WTC11 (cell line): ENCODE results near the gene METTL15. TPM values are rescaled to one million over a fixed set of nuclear protein-coding genes. Genes with fewer than 3 reads are reported as not detected.

ENCODE experiments used
- ATAC-seq: fragments of 200-7000 bp; cut with Tn5 transposase; 2 replicates; pipeline ENCODE4 v1.10.0; 2021; ENCODE audit warnings: mild to moderate bottlenecking, moderate library complexity
- CTCF ChIA-PET: fragments of 300-600 bp; sonication (Branson Sonifier 250); formaldehyde crosslinking; loops from one replicate; lab custom pipeline; 2021; ENCODE audit warnings: antibody characterized with exemption; lab: Charles Lee
- POLR2A ChIA-PET: fragments of 350-600 bp; sonication (Branson Sonifier 250); formaldehyde crosslinking; loops from one replicate; lab custom pipeline; 2021; ENCODE audit warnings: antibody characterized with exemption; lab: Charles Lee
- DNase-seq: peaks from one replicate; pipeline ENCODE4 v3.0.0; 2021; ENCODE audit warnings: low spot score
- H3K27ac Mint-ChIP-seq: 2 replicates; pipeline ENCODE4 v1.8.0; 2021; ENCODE audit warnings: mixed read lengths
- H3K27me3 Mint-ChIP-seq: 2 replicates; pipeline ENCODE4 v1.8.0; 2021; ENCODE audit warnings: low read depth, mild to moderate bottlenecking, moderate library complexity, mixed read lengths
- H3K36me3 Mint-ChIP-seq: 2 replicates; pipeline ENCODE4 v1.8.0; 2021; ENCODE audit warnings: mixed read lengths
- H3K4me1 Mint-ChIP-seq: 2 replicates; pipeline ENCODE4 v1.8.0; 2022; ENCODE audit warnings: mixed read lengths
- H3K4me3 Mint-ChIP-seq: 2 replicates; pipeline ENCODE4 v1.8.0; 2021; ENCODE audit warnings: mild to moderate bottlenecking, moderate library complexity, mixed read lengths
- H3K9me3 Mint-ChIP-seq: 2 replicates; pipeline ENCODE4 v1.8.0; 2021; ENCODE audit warnings: mixed read lengths
- ATF2 ChIP-seq: sonication (generic); formaldehyde crosslinking; IDR thresholded peaks from 2 replicates; pipeline ENCODE4 v1.8.1; 2022; ENCODE audit warnings: low read depth, missing genetic modification reagents, borderline replicate concordance
- ATF6 ChIP-seq: sonication (generic); formaldehyde crosslinking; IDR thresholded peaks from 2 replicates; pipeline ENCODE4 v1.8.1; 2023; ENCODE audit warnings: mild to moderate bottlenecking, missing genetic modification reagents
- CBFB ChIP-seq: sonication (generic); formaldehyde crosslinking; IDR thresholded peaks from 2 replicates; pipeline ENCODE4 v1.8.1; 2022; ENCODE audit warnings: mild to moderate bottlenecking, low read depth, missing genetic modification reagents
- CDX4 ChIP-seq: fragments of 250-450 bp; sonication (Bioruptor Pico); IDR thresholded peaks from 2 replicates; pipeline ENCODE4 v1.9.0; 2021; ENCODE audit warnings: moderate library complexity, mild to moderate bottlenecking, inconsistent platforms, borderline replicate concordance
- E2F1 ChIP-seq: sonication (generic); formaldehyde crosslinking; IDR thresholded peaks from 2 replicates; pipeline ENCODE4 v1.8.0; 2022; ENCODE audit warnings: mild to moderate bottlenecking, missing genetic modification reagents
- ERG ChIP-seq: fragments of 250-450 bp; sonication (Bioruptor Pico); IDR thresholded peaks from 2 replicates; pipeline ENCODE4 v1.8.0; 2021; ENCODE audit warnings: mild to moderate bottlenecking
- FOXP4 ChIP-seq: sonication (generic); formaldehyde crosslinking; IDR thresholded peaks from 2 replicates; pipeline ENCODE4 v1.8.0; 2022; ENCODE audit warnings: mild to moderate bottlenecking, missing genetic modification reagents
- IRF1 ChIP-seq: sonication (generic); formaldehyde crosslinking; IDR thresholded peaks from 2 replicates; pipeline ENCODE4 v1.8.0; 2023; ENCODE audit warnings: missing genetic modification reagents
- MLX ChIP-seq: sonication (generic); formaldehyde crosslinking; IDR thresholded peaks from 2 replicates; pipeline ENCODE4 v1.8.1; 2023; ENCODE audit warnings: mild to moderate bottlenecking, missing genetic modification reagents, moderate library complexity
- NR1H2 ChIP-seq: sonication (generic); formaldehyde crosslinking; IDR thresholded peaks from 2 replicates; pipeline ENCODE4 v1.9.0; 2021; ENCODE audit warnings: mild to moderate bottlenecking, moderate library complexity, missing genetic modification reagents
- RELA ChIP-seq: sonication (generic); formaldehyde crosslinking; IDR thresholded peaks from 2 replicates; pipeline ENCODE4 v1.8.1; 2022; ENCODE audit warnings: missing genetic modification reagents, mild to moderate bottlenecking, borderline replicate concordance
- SMAD4 ChIP-seq: sonication (generic); formaldehyde crosslinking; IDR thresholded peaks from 2 replicates; pipeline ENCODE4 v1.8.0; 2022; ENCODE audit warnings: mild to moderate bottlenecking, missing genetic modification reagents
- STAT6 ChIP-seq: sonication (generic); formaldehyde crosslinking; conservative IDR thresholded peaks from 2 replicates; pipeline ENCODE4 v1.8.1; 2023; ENCODE audit warnings: mild to moderate bottlenecking, low read depth, missing genetic modification reagents, moderate library complexity
- ZNF121 ChIP-seq: sonication (generic); formaldehyde crosslinking; IDR thresholded peaks from 2 replicates; pipeline ENCODE4 v1.8.0; 2023; ENCODE audit warnings: missing genetic modification reagents
- ZNF423 ChIP-seq: fragments of 250-450 bp; sonication (Bioruptor Pico); IDR thresholded peaks from 2 replicates; pipeline ENCODE4 v2.1.2; 2022; ENCODE audit warnings: mild to moderate bottlenecking, moderate library complexity
- total RNA-seq: library from RNA; stranded (reverse); gene quantifications from 3 replicates; pipeline ENCODE4 v1.2.3, GENCODE V29; 2021

The METTL15 gene
- total RNA-seq, 1 experiment from 2014 or later, result 13.2 TPM

GRCh38 chr11:28144808-28145207, 36.6 kb downstream of the METTL15 start (continued):
- TF ChIP-seq ATF6 (CRISPR knock-in tag), result no peak

- Mint-ChIP-seq H3K36me3 (peaks cover 6% of the 10 kb centered on the region), H3K27me3 (no peaks in the 10 kb centered on the region), H3K27ac (no peak overlapping the region), H3K4me1 (no peaks in the 10 kb centered on the region), H3K9me3 (peaks cover 7% of the 10 kb centered on the region), H3K4me3 (no peak overlapping the region)
- ChIA-PET CTCF (no interaction called here), POLR2A (no interaction called here)
- no peak for TF ChIP-seq ERG (CRISPR knock-in tag)
- no peak for TF ChIP-seq MLX (CRISPR knock-in tag)
- TF ChIP-seq E2F1, result no peak
- TF ChIP-seq ATF6 (CRISPR knock-in tag), result no peak
- TF ChIP-seq ATF2 (CRISPR knock-in tag), result no peak
- TF ChIP-seq NR1H2 (CRISPR knock-in tag), result no peak
- TF ChIP-seq FOXP4 (CRISPR knock-in tag), result no peak
- TF ChIP-seq IRF1, result no peak
- TF ChIP-seq CDX4 (CRISPR knock-in tag), result no peak
- TF ChIP-seq ZNF423, result no peak
- TF ChIP-seq SMAD4 (CRISPR knock-in tag), result no peak
- no peak for TF ChIP-seq CBFB (CRISPR knock-in tag)
- TF ChIP-seq ZNF121 (CRISPR knock-in tag), result no peak
- no peak for TF ChIP-seq STAT6 (CRISPR knock-in tag)
- TF ChIP-seq RELA (CRISPR knock-in tag), result no peak
- ATAC-seq, result no peak
- DNase-seq, result no peak
These were observed 38.0 kb downstream of the METTL15 start for GRCh38 chr11:28146123-28146751.
